Esophagus mucosa (tissue), 1 donor: ENCODE results near the gene ATAD1. TPM values are rescaled to one million over a fixed set of nuclear protein-coding genes. Genes with fewer than 3 reads are reported as not detected.
"Not testable (repeated sequence)": the region's sequence is repeated elsewhere in the genome, so short reads cannot be mapped to it uniquely, and the experiment has no call there.

Experiments
- ATAC-seq: fragments of 200-7000 bp; cut with Tn5 transposase; one replicate; pipeline ENCODE4 v1.9.1; 2020
- total RNA-seq: library from RNA; stranded (reverse); gene quantifications from one replicate; pipeline ENCODE4 v1.2.4, GENCODE V29; 2023
- donor health status: DM: yes; HTN: yes; CAD: no.

The ATAD1 gene
- total RNA-seq, 1 donor from 2014 or later, result 26.3 TPM

DNA sequence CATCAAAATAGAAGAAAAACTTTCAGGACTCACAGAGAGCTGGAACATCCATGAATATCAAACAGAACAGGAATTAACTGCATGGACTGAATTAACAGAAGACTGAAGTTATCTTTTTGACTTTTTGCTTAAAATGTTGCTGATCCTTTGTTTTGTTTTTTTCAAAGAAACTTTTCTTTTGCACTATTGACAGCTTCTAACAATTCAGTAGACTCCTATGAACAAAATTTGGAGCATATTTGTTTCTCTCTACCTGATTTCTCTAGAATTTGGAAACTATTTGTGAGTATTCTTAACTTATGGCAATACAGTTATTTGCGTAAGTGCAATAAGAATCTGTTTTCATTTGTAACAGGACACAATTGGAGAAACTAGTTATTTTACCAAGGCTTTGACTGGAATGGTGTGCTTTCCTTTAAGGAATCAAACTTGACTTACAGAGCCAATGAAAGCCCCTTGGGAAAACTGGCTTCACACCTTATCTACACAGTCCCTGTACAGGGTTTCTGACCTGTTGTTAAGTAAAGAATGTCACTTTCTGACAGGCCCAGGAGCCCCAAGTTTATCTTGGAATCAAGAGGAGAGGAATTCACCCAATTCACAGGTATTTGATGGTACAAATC is 16.1 kb downstream of the ATAD1 start:
- not testable (repeated sequence) for ATAC-seq

DNA sequence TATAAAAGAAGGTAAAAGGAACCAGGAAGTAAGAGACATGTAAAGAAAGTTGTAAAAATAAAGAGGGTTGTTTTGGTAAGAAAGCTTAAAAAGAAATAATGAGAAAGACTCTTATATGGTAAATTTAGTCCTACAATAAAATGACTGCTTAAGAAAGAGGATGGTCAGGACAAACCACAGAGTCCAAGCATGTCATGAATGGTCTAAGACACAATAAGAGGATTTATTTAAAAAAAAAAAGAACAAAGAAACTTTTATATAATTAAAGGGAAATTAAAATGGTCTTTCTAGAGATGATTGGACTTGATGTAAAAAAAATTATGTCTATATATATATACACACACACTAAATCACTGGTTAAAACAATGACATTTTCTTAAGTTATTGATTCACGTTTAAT is 18.2 kb downstream of the ATAD1 start:
- no peak for ATAC-seq

DNA sequence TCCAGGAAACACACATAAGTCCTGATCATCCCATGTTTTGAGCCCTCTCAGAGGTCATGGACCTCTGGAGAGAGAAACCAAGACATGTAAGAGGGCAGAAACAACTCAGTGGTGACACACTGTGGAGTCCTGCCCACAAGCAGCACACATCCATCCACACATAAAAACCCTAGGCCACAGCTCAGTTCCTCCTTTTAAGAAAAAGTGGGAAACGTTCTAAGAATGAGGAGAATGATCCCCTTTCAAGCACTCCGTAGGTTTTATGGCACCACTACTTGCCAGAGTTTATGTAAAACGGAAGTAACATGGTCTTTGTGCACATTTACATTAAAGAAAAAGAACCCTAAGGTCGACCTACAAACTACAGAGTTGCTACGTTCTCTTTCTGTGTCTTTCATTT is 19.9 kb downstream of the ATAD1 start:
- ATAC-seq, result no peak

DNA sequence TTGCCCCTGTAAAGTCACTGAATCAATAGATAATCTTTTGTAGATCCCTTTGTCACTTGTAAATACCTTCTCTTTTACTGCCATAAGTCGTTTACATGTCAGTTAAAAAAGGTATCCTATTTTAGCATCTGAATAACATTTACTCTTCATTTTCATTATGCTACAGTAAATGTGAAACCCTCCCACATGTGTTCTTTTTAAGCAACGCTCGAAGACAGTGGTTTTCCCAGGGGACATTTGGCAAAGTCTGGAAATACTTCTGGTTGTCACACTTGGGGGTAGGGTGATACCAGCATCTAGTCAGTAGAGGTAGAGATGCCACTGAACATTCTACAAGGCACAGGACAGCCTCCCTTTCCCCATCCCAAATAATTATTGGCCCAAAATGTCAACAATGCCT is 23.7 kb downstream of the ATAD1 start:
- no peak for ATAC-seq

DNA sequence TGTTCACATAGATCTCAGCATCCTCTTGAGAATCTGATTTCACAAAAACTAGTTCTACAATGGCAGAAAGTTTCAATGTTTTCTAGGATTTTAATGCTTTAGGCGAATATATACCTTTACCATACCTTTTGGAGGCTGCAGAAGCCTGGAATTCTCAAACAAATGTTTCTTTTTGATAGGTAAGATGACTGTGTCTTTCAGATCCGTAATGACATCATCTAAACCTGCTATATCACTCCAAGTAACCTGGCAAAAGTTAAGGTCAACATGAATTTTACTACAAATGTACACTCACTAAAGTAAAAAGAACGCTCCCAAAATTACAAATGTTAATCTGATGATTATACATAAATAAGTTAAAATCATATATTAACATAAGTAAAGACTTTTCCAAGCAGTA is 27.8 kb downstream of the ATAD1 start:
- no peak for ATAC-seq

DNA sequence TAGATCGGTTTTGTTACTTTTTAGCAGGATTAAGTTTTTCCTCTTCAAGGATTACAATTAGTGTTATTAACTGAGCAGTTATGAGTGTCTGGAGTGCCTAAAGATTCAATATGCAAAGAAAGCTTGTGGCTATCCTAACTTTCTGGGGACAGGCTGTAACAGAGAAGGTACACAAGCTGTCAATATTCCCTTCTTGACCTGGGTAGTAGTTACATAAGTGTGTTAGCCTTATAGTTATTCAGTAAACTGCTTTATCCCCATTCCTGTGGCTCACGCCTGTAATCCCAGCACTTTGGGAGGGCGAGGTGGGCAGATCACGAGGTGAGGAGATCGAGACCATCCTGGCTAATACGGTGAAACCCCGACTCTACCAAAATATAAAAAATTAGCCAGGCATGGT is 31.6 kb downstream of the ATAD1 start:
- ATAC-seq, result no peak

DNA sequence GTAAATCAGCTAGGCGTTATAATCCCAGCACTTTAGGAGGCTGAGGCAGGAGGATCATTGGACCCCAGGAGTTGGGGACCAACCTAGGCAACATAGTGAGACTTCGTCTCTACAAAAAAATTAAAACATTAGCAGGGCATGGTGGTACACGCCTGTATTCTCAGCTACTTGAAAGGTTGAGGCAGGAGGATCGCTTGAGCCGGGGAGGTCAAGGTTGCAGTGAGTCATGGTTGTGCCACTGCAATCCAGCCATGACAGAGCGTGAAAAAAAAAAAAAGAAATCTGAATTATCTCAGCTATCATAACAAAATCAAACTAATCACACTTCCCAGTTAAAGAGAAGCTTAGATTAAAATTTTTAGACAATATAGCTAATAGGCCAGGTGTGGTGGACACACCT is 35.3 kb downstream of the ATAD1 start:
- ATAC-seq, result no peak

DNA sequence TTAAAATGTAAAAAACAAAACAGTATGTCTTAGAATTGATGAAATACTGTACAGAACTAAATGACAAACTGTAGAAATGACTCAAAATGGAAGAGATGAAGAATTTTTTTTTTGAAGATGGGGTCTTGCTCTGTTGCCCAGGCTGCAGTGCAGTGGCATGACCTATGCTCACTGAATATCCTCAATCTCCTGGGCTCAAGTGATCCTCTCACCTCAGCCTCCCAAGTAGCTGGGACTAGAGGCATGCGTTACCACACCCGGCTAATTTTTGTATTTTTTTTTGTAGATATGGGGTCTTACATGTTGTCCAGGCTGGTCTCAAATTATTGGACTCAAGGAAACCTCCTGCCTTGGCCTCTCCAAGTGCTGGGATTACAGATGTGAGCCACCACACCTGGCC is 36.5 kb downstream of the ATAD1 start:
- ATAC-seq, result no peak

DNA sequence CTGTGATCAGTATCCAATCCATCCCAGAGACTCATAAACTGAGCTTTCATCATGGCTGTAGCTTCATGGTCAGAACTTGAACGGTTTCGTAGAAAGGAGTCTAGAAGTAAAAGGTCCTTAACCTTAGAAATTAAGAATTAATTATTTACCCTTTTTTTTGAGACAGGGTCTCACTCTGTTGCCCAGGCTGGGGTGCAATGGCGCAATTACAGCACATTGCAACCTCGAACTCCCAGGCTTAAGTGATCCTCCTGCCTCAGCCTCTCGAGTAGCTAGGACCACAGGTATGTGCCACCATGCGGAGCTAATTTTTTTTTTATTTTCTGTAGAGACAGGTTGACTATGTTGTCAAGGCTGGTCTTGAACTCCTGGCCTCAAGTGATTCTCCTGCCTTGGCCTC is 41.7 kb downstream of the ATAD1 start:
- no peak for ATAC-seq

DNA sequence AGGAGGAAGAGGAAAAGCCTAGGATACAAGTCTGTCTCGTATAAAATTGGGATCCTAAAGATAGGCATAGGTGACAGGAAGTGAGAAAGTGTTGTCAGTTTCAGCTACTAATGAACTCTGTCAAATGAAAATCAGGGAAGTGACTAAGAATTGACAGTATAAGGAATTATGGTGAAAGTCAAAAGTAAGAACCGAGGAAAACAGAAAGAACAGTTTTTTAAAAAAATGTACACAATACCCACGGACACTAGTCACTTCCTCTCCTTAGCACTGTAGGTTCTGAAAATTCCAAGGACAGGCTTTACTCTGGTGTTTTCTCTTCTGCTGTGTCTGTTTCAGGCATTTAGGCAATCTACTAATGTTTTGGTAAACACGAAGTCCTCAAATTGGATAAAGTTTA is 42.3 kb downstream of the ATAD1 start:
- no peak for ATAC-seq

DNA sequence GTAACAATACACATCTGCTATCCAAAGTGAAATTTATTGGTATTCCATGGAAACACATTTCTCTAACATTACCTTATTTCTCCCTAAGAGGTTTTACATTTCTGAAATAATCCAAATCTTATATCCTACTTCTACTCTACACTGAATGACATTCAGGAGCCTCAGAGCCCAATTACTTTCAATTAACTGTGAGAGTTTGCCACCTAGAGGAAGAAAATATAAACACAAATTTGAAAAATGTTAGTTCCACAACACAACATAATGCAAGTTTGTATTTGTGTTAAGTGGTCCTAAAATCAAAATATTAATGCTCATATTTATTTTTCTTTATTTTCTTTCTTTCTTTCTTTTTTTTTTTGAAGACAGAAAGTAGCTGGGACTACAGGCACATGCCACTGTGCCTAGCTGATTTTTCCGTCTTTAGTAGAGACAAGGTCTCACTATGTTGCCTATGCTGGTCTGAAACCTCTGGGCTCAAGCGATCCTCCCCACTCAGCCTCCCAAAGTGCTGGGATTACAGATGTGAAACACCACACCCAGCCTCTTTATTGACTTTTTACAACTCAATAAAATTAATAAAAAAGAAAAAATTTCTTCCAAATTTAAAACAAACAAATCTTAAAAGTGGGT is 46.0 kb downstream of the ATAD1 start:
- peak; percentile 32 for ATAC-seq

DNA sequence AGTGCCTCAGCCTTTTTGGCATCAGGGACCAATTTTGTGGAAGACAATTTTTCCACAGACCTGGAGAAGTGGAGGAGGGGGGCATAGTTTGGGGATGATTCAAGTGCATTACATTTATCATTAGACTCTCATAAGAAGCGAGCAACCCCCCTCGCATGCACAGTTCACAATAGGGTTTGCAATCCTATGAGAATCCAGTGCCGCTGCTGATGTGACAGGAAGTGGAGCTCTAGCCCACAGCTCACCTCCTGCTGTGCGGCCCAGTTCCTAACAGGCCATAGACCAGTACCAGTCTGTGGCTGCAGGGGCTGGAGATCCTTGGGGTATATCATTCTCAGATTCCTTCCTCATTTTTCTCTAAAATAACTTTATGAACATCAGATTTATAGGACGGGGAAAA is 50.8 kb downstream of the ATAD1 start:
- no peak for ATAC-seq

DNA sequence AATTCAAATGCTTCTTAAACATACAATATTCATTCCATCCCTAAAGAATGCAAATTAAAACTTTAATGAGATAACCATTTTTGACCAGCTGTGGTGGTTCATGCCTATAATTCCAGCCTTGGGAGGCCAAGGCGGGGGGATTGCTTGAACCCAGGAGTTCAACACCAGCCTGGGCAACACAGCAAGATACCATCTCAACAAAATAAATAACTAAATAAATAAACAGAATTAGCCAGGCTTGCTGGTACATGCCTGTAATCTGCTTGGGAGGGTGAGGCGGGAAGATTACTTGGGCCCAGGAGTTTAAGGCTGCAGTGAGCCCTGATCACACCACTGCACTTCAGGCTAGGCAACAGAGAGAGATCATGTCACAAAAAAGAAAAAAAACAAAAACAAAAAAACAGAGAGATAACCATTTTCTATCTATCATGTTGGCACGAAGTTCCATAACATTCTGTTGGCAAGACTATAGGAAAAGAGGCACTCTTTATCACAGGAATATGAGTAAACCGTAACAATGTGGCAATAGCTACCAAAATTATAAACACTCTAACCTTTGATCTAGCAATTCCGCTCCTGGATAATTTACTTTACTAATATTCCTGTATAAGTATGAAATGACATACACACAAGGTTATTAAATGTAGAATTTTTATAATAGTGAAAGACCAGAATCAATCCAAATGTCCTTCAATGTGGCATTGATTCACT is 52.2 kb downstream of the ATAD1 start:
- no peak for ATAC-seq

DNA sequence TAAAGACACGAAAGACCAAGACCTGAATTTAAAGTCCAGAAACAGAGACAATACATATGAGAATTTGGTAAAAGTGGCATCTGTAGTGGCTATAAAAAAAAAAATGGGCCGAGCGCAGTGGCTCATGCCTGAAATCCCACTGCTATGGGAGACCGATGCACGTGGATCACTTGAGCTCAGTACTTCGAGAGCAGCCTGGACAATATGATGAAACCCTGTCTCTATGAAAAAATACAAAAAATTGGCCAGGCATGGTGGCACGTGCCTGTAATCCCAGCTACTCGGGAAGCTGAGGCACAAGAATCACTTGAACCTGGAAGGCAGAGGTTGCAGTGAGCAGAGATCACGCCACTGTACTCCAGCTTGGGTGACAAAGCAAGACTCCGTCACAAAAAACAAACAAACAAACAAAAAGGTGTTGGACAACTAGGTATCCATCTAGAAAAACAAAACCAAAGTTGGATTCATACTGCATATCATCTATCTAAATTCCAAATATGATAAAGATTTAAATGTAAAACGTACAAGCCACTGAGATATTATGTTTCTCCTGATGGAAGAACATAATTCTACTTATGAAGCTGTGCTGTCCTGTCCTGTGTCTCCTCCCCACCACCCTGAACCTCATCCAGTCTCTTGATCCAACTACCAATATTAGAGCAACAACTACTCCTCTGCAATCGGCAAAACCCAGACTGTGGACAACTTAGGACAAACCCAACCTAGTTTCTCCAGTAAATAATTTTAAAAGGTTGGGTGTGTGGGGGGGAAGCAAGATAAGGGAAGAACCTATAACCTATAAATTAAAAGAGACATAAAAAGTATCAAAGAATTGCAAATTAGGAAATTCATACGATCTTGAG is 53.7 kb downstream of the ATAD1 start:
- no peak for ATAC-seq

DNA sequence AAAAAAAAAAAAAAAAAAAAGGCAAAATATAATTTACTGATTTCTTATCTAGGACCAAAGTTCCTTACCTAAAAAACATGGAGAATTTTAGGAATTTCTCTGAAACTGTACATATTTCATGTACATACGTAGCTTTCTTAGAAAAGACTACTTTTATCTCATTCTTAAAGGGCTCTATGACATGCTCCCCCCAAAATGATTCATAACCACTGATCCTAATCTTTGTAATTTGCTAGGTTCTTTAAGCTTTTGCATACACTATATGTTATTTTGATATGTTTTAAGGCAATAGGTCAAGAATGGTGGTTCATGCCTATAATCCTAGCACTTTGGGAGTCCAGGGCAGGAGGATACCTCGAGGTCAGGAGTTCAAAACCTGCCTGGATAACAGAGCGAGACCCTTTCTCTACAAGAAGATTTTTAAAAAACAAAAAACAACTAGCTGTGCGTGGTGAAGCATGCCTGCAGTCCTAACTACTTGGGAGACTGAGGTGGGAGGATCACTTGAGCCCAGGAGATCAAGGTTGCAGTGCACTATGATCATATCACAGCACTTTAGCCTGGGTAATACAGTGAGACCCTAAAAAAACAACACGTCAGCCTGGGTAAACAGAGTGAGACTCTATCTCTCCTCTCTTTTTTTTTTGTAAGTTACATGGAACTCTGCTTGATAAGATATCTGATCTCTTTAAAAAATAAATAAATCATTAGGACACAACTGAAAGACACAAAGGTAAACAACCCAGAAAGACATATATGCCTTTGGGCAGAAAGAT is 54.8 kb downstream of the ATAD1 start:
- no peak for ATAC-seq

DNA sequence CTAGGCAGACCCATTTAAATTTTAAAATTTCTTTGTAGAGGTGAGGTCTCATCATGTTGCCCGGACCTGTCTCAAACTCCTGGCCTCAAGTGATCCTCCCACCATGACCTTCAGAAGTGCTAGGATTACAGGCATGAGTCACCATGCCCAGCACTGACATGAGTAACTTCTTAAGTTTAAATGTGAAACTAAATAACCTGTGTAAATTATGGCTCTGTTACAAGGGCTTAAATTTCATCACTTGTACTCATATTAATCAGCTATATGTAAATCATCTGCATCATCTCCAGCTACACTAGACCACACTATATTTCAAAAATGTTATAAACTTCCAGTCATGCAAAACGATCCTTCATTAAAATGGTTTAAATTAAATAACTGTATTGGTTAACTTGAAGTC is 56.1 kb downstream of the ATAD1 start:
- ATAC-seq, result peak; percentile 87

DNA sequence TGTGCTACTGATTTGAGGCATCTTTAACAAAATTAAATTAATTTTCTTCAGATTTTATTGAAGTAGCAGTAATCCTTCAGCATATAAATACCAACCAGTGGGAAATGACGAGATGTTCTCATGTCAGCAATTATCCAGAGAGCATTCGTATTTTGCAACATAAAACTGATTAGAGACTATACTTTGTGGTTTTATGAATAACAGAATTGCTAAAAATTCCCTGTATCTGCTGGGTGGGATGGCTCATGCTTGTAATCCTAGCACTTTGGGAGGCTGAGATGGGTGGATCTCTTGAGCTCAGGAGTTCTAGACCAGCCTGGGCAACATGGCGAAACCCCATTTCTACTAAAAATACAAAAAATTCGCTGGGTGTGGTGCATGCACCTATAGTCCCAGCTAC is 56.9 kb downstream of the ATAD1 start:
- no peak for ATAC-seq

DNA sequence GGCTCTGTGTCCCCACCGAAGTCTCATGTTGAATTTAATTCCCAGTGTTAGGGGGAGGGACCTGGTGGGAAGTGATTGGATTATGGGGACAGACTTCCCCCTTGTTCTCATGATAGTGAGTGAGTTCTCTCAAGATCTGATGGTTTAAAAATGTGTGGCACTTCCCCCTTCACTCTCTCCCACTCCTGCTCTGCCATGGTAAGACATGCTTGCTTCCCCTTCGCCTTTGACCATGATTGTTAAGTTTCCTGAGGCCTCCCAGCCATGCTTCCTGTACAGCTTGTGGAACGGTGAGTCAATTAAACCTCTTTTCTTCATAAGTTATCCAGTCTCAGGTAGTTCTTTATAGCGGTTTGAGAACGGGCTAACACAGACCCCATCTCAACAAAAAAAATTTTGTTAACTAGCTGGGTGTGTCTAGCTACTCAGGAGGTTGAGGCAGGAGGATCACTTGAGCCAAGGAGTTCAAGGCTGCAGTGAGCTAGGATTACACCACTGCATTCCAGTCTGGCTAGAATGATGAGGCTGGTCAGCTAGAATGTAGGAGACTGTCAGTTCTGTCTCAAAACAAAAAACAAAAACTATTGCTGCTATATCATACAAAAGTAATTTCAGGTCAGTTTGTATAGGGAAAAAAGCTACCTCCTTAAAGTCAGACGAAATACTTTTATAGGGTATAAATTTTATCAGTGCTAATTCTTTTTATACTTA is 57.7 kb downstream of the ATAD1 start:
- no peak for ATAC-seq

DNA sequence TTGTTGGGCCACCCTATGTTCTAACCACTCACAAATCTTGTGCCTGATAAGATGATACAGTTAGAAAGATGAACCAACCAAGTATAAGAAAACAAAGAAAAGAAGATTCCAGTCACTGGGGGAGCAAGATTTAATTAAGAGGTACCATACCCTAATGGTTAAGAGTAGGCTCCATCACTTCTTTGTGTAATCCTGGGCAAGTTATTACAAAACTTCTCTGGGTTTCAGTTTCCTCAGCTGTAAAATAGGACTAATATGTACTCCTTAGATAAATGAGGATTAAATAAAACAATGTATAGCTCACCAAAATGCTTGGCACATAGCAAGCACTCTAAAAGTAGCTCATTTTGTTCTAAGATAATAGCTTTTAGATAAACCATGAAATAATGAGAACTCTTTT is 58.5 kb downstream of the ATAD1 start:
- no peak for ATAC-seq

DNA sequence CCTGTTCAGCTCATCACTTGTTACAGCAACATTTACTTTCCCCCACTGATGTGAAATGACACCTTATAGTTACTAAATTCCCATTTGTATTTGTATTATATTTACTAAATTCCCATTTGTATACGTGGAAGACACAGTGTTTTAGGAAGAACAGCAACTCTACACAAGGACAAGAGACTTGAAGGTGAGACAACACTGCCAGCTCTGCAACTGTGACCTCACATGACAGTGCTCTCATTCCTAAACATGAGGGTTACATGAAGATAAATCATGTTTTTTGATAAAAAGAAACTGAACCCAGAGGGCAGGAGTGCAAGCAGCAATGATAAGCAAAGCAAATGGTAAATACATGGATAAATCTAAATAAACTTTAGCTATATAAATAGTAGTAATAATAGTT is 60.3 kb downstream of the ATAD1 start:
- no peak for ATAC-seq

DNA sequence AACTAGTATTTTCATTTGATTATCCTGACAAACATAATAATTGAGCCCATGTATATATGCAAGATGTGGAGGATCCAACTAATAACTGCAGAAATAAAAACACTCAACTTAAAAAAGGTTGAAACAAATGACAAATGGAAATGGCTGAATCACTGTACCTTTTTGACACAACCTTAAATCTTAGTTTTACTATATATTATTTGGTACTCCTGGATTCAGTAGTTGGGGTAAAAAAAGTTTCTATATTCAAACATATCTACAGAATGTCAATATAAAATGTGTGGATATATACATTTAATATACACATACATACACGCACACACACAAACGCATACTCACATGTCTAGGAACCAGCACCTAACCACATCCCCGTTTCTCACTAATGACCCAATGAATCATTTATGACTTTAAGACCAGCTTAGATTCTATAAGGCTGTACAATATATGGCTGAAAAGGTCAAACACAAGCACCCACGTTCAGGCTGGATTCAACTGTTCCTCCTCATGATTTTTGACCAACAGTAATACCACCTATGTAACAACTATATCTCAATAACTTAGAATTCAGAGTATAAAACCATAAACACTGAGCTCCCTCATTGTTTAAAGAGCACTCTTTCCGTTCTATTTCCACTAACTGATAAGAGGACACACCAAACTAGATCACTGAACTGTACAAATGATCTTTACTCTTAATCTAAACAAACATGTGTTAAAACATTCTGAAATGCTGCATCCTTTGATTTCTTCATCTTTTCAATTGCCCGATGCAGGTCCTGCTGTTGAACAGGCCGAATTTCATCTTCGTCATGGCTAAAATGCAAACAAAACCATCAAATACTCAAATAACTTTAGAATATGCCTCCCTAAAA is 63.8 kb downstream of the ATAD1 start:
- no peak for ATAC-seq
